ENCODE results near the gene SMG6.

DNA sequence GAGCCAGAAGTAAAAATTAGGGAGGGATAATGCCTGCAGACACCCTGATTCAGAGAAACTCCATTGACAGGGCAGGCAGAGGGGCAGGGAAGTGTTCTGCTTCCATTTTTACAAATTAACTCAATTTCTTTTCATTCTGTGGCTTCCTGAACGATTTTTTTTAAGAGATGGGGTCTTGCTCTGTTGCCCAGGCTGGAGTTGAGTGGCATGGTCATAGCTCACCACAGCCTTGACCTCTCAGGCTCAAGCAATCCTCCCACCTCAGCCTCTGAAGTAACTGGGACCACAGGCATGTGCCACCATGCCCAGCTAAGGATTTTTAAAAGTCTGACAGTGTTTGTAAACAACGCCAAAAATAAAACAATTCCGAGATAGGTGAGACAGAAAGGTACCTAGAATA lies 99.8 kb downstream of the SMG6 start:
- TF ChIP-seq CTCF (IDR thresholded peaks at IDR 0.05; ENCODE audit: poor library complexity) (no peak), EZH2 (IDR thresholded peaks at IDR 0.05; ENCODE audit: borderline replicate concordance) (no peak)

Measured in hepatocyte (in vitro differentiated cells).